CD14-positive monocyte (primary cell): Measurements from ENCODE around the gene ME3. TPM values are rescaled to one million over a fixed set of nuclear protein-coding genes. Genes with fewer than 3 reads are reported as not detected.

ENCODE experiments used
- DNase-seq, 3 donors: peaks; one replicate each; pipeline ENCODE4 v3.0.0-alpha.2; 2011 to 2022
- H2AFZ ChIP-seq: 2 replicates; pipeline ENCODE4 v1.6.0; 2012; ENCODE audit warnings: mild to moderate bottlenecking, low read depth, low read length, inconsistent platforms; ENCODE audit not compliant: insufficient read depth, poor library complexity, severe bottlenecking
- H3K27ac ChIP-seq, 2 donors: 1 replicate in 1 of 2; 2 replicates in 1 of 2; pipeline ENCODE4 v1.5.1; 2012 to 2013; ENCODE audit warnings: low read length in 2 of 2, control low read depth in 1 of 2, inconsistent platforms in 1 of 2, low read depth in 1 of 2, mild to moderate bottlenecking in 1 of 2
- H3K27me3 ChIP-seq, 2 donors: one replicate each; pipeline versions ENCODE4 v1.6.0 to v1.6.1; 2011 to 2013; ENCODE audit warnings: low read length in 2 of 2; ENCODE audit not compliant: control insufficient read depth in 2 of 2, insufficient read depth in 2 of 2
- H3K36me3 ChIP-seq, 2 donors: replicated peaks in 1 of 2; 1 replicate in 1 of 2; 2 replicates in 1 of 2; pipeline versions ENCODE4 v1.5.1 to v1.6.1; 2012 to 2013; ENCODE audit warnings: low read length in 2 of 2, control low read depth in 1 of 2, inconsistent platforms in 1 of 2, mild to moderate bottlenecking in 1 of 2; ENCODE audit not compliant: insufficient read depth in 2 of 2, control insufficient read depth in 1 of 2
- H3K4me1 ChIP-seq, 2 donors: 1 replicate in 1 of 2; 2 replicates in 1 of 2; pipeline versions ENCODE4 v1.5.1 to v1.6.1; 2012 to 2013; ENCODE audit warnings: low read length in 2 of 2, control low read depth in 1 of 2, inconsistent platforms in 1 of 2, mild to moderate bottlenecking in 1 of 2, moderate library complexity in 1 of 2; ENCODE audit not compliant: insufficient read depth in 2 of 2, control insufficient read depth in 1 of 2
- H3K4me2 ChIP-seq: replicated peaks from 2 replicates; pipeline ENCODE3; 2012; ENCODE audit warnings: low read length, moderate library complexity, mild to moderate bottlenecking; ENCODE audit not compliant: poor library complexity, severe bottlenecking; ENCODE audit errors: extremely low read depth
- H3K4me3 ChIP-seq, 3 experiments: fragments of 200-600 bp in 1 of 3; sonication (generic) in 1 of 3; replicated peaks in 1 of 3; 1 replicate in 2 of 3; 2 replicates in 1 of 3; pipeline ENCODE4 v1.5.1; 2011 to 2013; ENCODE audit warnings: low read length in 3 of 3, mild to moderate bottlenecking in 3 of 3, control low read depth in 2 of 3, low read depth in 2 of 3, inconsistent platforms in 1 of 3, moderate library complexity in 1 of 3
- H3K79me2 ChIP-seq: 2 replicates; pipeline ENCODE4 v1.6.0; 2012; ENCODE audit warnings: mild to moderate bottlenecking, control low read depth, inconsistent platforms, low read length, moderate library complexity; ENCODE audit not compliant: insufficient read depth
- H3K9ac ChIP-seq: 2 replicates; pipeline ENCODE4 v1.6.0; 2017; ENCODE audit warnings: low read length, mild to moderate bottlenecking; ENCODE audit not compliant: insufficient read depth, poor library complexity, severe bottlenecking
- H3K9me3 ChIP-seq, 2 donors: replicated peaks in 1 of 2; 1 replicate in 1 of 2; 2 replicates in 1 of 2; pipeline versions ENCODE4 v1.5.1 to v1.6.1; 2012 to 2013; ENCODE audit warnings: low read length in 2 of 2, control low read depth in 1 of 2; ENCODE audit not compliant: control insufficient read depth in 1 of 2, insufficient read depth in 1 of 2
- H4K20me1 ChIP-seq: 2 replicates; pipeline ENCODE4 v1.6.0; 2012; ENCODE audit warnings: mild to moderate bottlenecking, low read length, control low read depth, moderate library complexity; ENCODE audit not compliant: insufficient read depth
- H3K27ac Mint-ChIP-seq, 7 donors: one replicate each; pipeline ENCODE4 v1.8.0; 2020; ENCODE audit warnings: mild to moderate bottlenecking in 7 of 7, mixed read lengths in 7 of 7, moderate library complexity in 6 of 7, inconsistent platforms in 2 of 7
- H3K27me3 Mint-ChIP-seq, 3 donors: one replicate each; pipeline ENCODE4 v1.8.0; 2021 to 2022; ENCODE audit warnings: low read depth in 3 of 3, mild to moderate bottlenecking in 3 of 3, mixed read lengths in 3 of 3, moderate library complexity in 3 of 3, inconsistent platforms in 1 of 3
- H3K36me3 Mint-ChIP-seq, 2 donors: one replicate each; pipeline ENCODE4 v1.8.0; 2020; ENCODE audit warnings: mixed read lengths in 2 of 2, inconsistent platforms in 1 of 2, mild to moderate bottlenecking in 1 of 2
- H3K4me1 Mint-ChIP-seq: one replicate; pipeline ENCODE4 v1.8.0; 2020; ENCODE audit warnings: mild to moderate bottlenecking, mixed read lengths
- H3K4me3 Mint-ChIP-seq, 2 donors: one replicate each; pipeline ENCODE4 v1.8.0; 2020; ENCODE audit warnings: mild to moderate bottlenecking in 2 of 2, mixed read lengths in 2 of 2, moderate library complexity in 1 of 2
- H3K9me3 Mint-ChIP-seq, 7 donors: one replicate each; pipeline ENCODE4 v1.8.0; 2020 to 2022; ENCODE audit warnings: mixed read lengths in 7 of 7, mild to moderate bottlenecking in 6 of 7, moderate library complexity in 6 of 7, inconsistent platforms in 2 of 7
- CTCF ChIP-seq: fragments of 200-600 bp; IDR thresholded peaks from one replicate; pipeline ENCODE4 v1.8.0; 2022; ENCODE audit warnings: antibody characterized with exemption, mild to moderate bottlenecking
- WGBS: methylation state at CpG from one replicate; pipeline ENCODE4 v1.1.5; 2013; ENCODE audit warnings: missing lambda C conversion rate; ENCODE audit not compliant: insufficient coverage; 5-methylcytosine and 5-hydroxymethylcytosine counted together
- intact Hi-C, 2 donors: fragments of 100-400 bp; cut with micrococcal nuclease; formaldehyde crosslinking; loops; one replicate each; pipeline versions ENCODE4 v1.15.0 to v1.15.1; 2023
- polyA plus RNA-seq, 3 donors: library from polyadenylated mRNA; depleted of rRNA in 1 of 3; unstranded in 2 of 3; stranded (reverse) in 1 of 3; fragments of 300-500 nt in 2 of 3; fragments of >200 nt in 1 of 3; fragmentation: Illumina TruSeq in 2 of 3; gene quantifications; 1 replicate in 2 of 3; 2 replicates in 1 of 3; pipeline ENCODE4 v1.2.3, GENCODE V29; 2012 to 2021

Gene ME3
- polyA plus RNA-seq, 3 donors: 0.31 to 3.0 (median 0.42) TPM

GRCh38 chr11:86483610-86483939 is 188.8 kb downstream of the ME3 start:
- H3K4me3 ChIP-seq: no peak overlapping the region
- DNase-seq: no peak
- Mint-ChIP-seq H3K4me1 (no peaks in the 10 kb centered on the region), H3K36me3 (no peaks in the 10 kb centered on the region), H3K4me3 (no peak overlapping the region), H3K27me3 (no peaks in the 10 kb centered on the region), H3K9me3 (no peaks in the 10 kb centered on the region), H3K27ac (no peak overlapping the region)
- H4K20me1 ChIP-seq: no peaks in the 10 kb centered on the region
- no peak overlapping the region for H3K9ac ChIP-seq
- no peaks in the 10 kb centered on the region for H3K9me3 ChIP-seq
- H3K79me2 ChIP-seq: no peaks in the 10 kb centered on the region
- no peaks in the 10 kb centered on the region for H3K36me3 ChIP-seq
- no peak for TF ChIP-seq CTCF
- H3K4me1 ChIP-seq: no peaks in the 10 kb centered on the region
- H3K27ac ChIP-seq: no peak overlapping the region
- no peaks in the 10 kb centered on the region for H3K27me3 ChIP-seq
- 85% methylated on average over 2 of the region's 3 CpGs for WGBS
- intact Hi-C loops: no loop called here
- no peak overlapping the region for H2AFZ ChIP-seq
- no peak overlapping the region for H3K4me2 ChIP-seq

- Histone ChIP-seq H3K9me3 (no peaks in the 10 kb centered on the region), H3K36me3 (no peaks in the 10 kb centered on the region), H3K4me1 (no peaks in the 10 kb centered on the region), H2AFZ (no peak overlapping the region), H4K20me1 (no peaks in the 10 kb centered on the region), H3K27me3 (no peaks in the 10 kb centered on the region), H3K4me3 (no peak overlapping the region), H3K9ac (no peak overlapping the region), H3K27ac (no peak overlapping the region), H3K4me2 (no peak overlapping the region), H3K79me2 (no peaks in the 10 kb centered on the region)
- DNase-seq: no peak
- WGBS: 85% methylated on average over 2 of the region's 2 CpGs
- H3K27ac Mint-ChIP-seq: no peak overlapping the region
- TF ChIP-seq CTCF: no peak
- intact Hi-C loops: no loop called here
- no peaks in the 10 kb centered on the region for H3K9me3 Mint-ChIP-seq
- no peaks in the 10 kb centered on the region for H3K27me3 Mint-ChIP-seq
- no peaks in the 10 kb centered on the region for H3K36me3 Mint-ChIP-seq
- H3K4me1 Mint-ChIP-seq: no peaks in the 10 kb centered on the region
- no peak overlapping the region for H3K4me3 Mint-ChIP-seq
These were observed 189.7 kb downstream of the ME3 start for GRCh38 chr11:86482692-86483091.
